Measurements from ENCODE around the gene THRB.

The THRB gene

DNA sequence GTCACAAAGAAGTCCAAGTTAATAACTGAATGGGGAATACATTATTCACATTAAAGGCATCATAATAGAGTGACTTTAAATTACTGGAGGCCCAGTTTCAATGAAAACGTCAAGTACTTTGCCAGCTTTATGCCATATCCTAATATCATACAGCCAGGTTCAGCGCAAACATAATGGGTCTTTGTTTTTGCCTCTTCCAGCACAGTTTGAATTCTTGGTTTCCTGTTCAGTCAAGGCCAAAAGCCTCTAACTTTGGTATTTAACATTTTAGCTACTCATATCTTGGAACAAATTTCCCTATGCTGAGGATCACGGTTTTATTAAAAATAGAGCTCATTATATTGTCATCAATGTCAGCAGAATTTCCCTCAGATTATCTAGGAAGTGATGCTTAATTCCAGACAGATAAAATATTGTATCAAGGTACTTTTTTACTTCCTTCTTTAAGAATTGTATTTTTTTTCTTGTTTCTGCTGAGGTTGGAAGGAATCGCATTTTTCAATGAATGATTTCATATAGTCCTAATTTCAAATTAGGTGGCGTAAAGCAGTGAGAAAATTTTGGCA lies 269.2 kb downstream of the THRB start:
- no peak for DNase-seq (ENCODE audit: low spot score)

DNA sequence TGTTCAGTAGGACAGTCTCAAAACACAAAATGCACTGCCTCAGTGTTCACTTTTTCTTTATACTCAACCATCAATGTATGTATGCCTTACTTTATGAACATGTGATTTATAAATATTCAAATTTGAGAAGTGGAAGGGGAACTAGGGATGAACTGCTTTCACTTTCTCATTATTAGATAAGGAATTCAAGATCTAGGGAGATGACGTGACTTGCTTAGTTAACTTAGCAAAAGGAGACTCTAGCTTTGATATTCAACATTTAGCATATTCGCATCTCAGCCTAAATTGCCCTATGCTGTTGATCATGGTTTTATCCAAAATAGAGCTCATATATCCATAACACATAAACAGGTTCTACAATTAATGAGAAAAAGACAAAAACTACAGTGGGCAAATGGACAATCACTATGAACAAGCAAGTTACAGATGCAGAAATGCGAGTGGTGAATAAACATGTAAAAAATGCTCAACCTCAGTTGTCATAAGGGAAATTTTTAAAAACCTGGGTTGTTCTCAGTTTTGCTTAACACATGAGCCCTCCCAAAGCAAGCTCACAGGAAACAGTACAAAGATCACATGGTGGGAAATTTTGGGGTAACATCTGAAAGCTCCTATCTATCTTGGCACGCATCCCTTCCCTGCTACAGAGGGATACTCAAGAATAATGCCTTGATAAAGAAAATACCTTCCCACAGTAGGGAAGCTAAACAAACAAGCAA lies 269.8 kb downstream of the THRB start:
- no peak for DNase-seq (ENCODE audit: low spot score)

DNA sequence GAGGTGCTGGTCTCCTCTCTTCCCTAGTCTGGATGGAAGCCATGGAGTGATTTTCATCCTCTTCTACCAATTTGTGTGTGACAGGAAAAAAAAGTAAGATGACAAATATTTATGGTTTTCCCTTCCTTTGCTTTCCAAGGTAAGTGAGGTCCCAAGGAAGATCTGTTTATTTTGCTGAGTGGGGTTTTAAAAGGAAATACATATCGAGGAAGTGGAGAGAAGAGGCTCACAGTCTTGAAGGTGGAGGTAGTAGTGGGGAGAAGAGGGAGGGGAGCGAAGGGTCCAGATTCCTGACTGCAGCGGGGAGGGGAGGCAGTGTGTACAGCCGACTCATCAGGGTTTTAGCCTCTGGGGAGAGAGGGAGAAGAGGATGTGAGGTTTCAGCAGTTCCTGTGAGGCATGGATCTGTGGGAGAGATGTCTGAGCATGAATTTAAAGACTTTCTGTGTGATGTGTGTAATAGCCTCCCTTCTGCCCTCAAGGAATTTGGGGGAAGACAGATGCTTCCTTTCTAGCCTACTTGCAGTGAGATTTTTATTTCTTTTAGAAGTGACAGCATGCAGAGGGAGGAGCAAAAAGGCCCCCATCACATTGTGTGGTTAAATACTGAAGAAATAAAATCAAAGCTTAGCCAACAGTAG lies 272.4 kb downstream of the THRB start:
- DNase-seq (ENCODE audit: low spot score), result no peak

DNA sequence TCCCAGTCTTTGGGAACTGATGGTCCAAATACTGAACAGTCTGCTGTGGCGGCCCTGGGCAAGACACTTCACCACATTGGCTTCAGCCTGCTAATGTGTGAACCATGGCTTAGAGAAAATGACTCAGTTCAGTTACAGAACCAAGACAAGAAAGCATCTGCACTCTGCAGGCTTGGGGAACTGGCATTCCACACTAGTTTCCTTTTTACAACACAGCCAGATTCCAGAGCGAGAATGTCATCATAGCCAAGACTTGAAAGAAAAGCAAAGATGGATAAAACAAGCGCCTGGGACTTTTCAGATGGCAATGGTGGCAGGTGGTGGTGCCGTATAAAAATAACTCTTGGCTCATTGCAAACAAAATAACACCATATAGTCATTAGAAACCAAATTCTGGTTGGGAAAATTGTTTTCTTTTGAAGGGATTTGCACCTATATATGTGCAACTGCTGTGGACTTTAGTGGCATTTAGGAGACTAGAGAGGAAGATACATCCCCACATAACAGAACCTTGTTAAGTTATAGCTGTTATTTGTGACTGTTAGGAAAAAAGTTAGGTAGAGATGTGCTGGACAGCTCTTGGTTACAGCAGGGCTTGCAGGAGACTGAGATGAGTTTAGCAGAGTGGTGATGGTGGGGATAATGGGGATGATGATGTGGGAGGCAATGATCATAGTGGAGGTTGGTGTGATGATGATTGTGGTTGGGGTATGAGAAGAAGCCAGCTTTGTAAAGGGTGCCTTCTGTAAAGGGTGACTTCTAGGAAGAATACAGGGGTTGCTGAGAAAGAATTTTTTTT lies 273.6 kb downstream of the THRB start:
- peak; percentile 33 for DNase-seq (ENCODE audit: low spot score)

DNA sequence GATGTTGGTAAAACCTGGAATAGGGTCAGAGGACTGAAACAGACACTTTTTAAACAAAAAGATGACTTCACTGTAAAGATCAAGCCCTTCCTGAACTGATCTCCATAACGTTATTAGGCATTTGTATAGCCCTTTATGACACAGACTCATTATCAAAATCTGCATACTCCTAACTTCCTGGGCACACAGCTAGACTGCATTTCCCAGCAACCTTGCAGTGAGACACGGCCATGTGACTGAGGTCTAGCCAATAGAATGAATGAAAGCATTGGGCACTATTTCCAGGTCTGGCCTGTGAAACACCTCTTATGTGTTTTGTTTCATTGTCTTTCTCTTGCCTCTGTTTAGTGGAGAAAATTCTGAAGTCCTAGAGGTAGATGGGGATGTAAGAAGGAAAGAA lies 279.1 kb downstream of the THRB start:
- DNase-seq (ENCODE audit: low spot score), result no peak

DNA sequence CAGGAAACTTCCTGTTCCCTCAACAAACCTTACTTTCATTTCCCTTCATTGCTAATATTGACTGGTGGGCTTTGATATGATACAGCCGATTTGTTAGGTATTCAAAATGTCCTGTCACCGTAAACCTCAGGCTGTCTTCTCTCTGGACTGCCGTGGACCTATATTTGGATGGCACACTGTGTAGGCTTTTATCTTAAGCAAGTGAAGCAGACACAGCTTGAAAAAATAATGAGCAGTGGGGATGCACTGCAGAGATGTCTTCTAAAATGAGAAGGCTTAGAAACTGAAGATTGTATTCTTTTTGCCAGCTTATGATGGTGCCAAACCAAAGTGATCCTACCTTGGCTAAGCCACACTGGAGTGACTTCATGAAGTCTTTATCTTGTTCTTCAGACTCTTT lies 283.3 kb downstream of the THRB start:
- no peak for DNase-seq (ENCODE audit: low spot score)

DNA sequence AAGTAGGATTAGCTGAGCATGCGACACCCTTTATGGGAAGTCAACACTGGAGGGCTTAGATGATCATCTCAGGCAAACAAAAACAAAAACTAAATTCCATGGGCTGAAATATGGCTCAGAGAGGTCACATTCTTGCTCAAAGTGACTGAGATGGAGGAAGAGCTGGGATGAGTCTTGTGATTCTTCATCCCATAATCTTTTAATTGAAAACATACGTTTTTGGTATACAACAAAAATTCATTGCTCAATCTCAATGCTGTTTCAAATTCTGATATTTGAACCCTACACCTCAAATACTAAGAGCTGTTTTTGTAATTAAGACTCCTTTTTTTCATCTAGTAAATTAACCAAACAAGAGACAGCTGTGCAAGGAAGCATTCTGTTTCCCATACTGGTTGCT lies 292.6 kb downstream of the THRB start:
- DNase-seq (ENCODE audit: low spot score), result no peak

DNA sequence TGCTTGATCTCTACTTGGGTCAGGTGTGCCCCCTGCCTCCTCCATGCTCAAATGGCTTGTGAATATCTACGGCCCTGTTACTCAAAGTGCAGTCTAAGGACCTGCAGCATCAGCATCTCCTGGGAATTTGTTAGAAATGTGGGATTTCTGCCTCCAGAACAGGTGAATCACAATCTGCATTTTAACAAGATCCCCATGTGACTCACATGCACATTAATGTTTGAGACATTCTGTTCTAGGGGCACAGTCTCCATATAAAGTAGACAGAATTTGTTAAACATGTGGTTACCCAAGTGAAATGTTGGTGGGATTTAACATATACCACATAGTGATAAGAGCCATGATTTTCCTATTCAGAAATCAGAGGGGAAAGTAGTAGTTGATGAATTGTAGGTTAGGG lies 293.3 kb downstream of the THRB start:
- DNase-seq (ENCODE audit: low spot score), result no peak

DNA sequence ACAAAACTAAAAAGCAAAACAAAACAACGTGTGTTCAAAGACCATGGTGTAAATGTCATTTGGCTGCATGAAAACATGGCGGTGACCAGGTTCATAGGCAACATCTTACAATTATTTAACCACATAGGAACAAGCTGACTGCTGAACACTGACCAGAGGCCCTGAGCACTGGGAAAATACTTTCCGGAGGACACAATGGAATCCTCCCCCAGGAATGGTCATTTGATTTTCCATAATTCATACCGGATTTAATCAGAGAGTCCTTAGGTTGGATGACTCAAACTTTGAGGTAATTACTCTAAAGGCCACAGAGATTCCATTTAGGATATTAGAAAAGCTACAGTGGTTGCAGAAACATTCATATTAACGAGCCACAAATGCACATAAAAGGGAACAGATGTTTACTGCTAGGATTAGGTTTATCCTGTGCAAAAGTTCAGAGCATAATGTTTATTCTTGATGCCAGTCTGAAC lies 294.8 kb downstream of the THRB start:
- DNase-seq (ENCODE audit: low spot score), result peak; percentile 47

DNA sequence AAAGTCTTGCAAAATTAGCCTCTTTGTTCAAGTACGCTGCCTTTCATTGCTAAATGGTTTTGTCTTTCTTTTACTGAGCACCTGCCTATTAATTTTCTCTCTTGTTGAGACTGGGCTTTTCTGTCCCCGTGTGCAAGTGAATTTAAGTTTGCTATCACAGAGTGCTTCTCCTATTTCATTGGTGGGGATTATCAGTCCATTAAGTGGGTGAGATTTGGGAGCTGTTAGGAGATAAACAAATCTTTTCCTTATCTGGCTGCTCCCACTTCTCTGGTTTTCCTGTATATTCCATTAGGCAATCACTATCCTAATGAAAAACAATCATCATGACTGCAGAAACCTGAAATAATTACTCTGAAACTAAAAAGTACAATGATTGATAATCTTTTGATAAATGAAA lies 295.4 kb downstream of the THRB start:
- DNase-seq (ENCODE audit: low spot score), result no peak

DNA sequence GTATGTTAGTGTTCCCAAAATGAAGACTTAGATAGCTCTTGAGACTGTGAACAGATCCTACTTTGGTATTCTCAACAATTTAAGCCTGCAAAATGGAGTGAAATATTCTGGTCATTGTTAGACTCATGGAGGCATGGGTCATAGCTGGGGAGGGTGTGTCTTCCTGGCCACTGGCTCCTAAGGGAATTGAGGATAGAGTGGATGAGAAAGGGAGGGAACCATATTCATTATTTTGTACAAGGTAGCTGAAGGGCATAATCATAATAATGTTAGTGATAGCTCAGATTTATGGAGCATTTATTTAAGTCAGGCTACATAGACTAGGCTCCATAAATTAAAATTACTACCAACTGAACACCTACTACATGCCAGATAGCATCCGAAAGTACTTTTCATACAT lies 295.9 kb downstream of the THRB start:
- DNase-seq (ENCODE audit: low spot score), result no peak

DNA sequence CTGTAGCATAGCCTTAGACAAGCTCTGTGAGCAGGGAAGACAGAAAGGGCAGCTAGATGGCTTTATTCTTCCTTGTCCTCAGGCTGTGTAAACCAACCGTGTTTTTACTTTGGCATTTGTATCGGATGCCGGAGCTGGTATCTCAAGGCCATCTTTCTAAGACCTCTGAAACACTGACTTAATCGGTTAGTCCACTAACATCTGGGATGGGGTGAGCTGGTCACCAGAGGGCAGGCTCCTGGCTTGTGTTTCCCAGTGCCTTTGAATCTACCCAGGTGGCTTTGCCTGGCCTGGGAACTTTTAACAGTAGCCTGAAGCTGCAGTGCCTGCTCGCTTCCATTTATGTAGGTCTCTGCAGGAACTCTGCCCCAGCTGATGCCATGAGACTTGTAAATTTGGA lies 296.8 kb downstream of the THRB start:
- DNase-seq (ENCODE audit: low spot score), result no peak

DNA sequence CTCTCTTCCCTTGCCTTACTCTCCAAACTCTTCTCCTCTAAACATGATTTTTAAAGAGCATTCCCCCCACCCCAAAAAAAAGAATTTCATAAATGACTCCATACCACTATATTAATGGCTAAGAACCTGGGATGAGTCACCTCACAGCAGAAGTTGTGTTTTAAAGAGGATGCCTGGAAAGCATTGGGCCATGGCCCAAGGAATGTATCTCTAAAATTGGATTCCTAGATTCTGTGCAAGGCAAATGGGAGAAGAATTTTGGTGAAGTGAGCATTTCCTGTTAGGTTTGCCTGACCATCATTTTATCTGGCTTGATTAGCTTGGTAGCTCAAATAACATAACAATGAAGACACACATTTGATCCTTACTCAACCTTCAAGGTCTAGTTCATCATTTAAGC lies 298.1 kb downstream of the THRB start:
- no peak for DNase-seq (ENCODE audit: low spot score)

DNA sequence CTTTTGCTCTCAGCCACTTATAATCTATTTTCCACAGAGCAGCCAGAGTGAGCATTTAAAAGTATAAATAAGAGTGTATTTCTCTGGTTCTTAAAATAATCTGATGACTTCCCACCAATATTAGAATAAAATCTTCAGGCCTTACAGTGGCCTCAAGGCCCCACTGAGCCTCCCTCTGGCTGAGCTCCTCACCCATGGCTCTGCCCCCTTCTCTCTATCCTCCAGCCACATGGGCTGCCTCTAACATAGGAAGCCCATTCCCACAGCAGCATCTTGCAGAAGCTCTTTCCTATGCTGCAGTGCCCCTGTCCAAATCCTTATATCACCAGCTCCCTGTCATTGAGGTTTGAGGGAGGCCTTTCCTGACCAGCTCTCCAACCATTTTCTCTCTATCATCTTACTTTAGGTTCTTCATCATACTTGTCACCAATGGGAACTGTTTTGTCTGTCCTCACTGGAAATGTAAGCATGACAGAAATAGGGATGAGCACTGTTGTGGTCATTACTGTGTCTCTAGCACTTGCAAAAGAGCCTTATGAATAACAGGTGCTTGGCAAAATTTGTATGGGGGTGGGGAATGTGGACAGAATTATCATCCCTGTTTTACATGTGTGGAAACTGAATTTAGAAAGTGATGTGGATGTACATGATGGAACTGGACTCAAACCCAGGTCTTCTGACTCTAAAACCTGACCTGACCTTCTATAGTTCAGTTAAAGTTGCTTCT lies 299.0 kb downstream of the THRB start:
- DNase-seq (ENCODE audit: low spot score), result no peak

DNA sequence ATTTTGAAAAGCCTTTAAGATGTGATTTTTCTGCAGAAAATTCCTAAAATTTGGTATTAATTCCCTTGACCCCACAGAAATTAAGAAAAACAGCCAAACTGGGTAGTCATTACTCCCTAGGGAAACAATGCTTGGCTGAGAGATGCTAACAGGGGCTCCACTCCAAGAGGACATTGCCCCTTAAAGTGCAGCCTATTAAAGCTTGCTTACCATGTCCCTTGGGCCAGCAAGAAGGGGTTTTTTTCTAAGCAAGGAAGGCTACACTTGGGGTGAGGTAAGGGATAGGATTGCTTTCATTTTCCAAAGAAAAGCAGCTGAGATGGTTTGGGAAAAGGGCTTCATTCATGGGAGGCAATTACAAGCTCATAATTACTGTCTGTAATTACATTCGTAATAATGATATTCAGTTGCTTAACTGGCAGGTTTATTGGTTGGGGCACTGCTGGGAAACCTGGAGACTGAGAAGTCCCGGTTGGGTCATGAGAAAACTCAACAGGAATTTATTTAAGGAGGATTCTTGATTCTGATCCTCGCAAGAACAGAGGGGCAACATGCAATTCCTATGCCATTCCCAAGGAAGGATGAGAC lies 302.1 kb downstream of the THRB start:
- DNase-seq (ENCODE audit: low spot score), result no peak

DNA sequence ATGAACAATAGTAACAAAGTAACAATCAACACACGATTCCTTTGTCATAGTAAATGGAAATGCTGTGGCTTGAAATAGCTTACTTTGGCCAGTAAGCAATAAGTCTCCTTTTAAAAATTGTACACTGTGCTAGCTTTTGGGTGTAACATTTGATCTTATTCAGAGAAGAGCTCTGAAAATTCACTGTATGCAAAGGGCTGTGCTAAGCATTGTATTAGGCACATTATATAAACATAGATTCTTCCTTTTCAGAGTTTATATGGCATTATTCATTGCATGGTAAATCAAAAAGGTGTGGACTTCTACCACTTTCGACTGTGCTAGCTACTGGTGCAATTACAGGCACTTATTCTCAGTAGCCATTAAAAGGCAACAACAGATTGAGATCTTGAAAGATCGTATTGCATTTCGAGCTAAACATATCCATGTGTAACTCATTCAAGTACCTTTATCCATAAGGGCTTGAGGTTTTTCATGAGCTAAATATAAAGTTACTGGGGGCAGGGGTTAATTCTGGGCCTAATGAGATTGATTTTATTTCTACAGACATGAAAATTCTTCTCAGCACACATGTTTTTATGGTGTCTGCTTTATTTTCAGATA lies 302.7 kb downstream of the THRB start:
- DNase-seq (ENCODE audit: low spot score), result no peak

DNA sequence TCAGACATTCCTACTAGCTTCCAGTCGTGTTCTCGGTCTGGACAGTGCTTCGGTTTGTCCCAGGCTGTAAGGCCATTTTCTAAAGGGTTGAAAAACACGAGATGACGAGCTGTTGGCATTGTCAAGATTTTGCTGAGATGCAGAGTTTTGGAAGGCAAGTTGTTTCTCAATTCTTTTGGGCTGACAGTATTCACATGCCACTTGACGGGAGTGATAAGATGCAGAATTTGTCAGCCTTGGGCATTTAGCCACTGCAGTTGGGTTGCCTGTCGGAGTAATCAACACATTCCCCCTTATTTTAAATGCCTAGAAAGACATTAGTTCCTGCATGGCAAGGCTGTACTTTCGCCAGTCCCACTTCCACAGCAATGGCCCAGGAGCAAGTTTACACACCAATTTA lies 304.4 kb downstream of the THRB start:
- no peak for DNase-seq (ENCODE audit: low spot score)

DNA sequence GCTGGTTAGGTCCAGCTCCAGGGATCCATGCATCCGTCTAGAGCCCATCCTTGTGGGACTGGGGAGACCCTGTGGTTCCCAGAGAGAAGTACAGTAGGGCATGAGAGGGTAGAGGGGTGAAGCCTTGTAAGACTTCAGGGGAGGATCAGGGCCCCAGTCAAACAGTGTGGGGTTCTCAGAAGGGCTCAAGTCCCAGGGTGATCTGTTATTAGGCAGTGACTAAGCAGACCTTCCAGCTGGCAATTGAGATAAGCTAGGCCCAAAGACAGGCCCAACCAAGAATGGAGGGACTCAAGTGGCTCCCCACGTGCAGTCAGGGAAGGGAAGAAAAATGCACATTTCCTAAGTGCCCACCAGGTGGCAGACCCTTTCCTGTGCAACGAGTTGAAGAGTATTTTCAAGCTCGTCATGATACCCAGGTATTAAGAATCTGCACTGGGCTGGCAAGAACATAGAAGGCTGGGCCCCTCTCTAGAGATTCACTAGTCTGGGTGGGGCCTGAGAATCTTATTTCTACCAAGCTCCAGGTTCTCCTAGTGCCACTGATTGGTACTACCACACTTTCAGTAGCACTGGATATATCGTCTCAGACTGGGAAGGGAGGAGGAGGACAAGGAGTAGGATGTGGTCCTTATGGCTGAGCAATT lies 308.8 kb downstream of the THRB start:
- DNase-seq (ENCODE audit: low spot score), result peak; percentile 58

DNA sequence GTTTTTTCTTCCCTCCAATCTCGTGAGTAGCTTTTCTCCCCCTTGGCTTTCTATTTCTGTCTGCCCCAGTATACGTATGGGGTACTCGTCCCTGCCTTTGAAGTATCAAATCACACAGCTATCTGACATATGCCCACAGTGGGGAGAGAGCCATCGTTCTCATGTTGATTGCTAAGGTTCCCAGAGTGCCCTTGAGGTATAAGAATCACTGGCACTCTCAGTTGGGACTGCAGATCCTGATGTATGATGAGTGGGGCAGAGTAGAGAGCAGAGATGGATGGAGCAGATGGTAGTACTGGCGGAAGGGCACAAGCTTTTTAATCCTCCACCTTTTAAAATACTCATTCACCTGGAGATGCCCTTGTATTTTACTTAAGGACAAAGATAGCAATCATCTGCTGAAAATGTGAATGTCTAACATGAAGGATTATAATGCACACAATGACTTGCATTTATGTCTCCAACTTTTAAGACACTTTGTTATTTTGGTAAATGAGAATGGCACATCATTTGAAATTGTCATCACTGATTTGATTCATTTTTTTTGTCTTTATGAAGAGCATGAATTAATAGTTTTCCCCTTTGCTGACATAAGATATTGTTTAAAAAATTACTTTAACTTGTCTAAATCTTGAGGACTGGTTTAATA lies 310.0 kb downstream of the THRB start:
- DNase-seq (ENCODE audit: low spot score), result no peak

DNA sequence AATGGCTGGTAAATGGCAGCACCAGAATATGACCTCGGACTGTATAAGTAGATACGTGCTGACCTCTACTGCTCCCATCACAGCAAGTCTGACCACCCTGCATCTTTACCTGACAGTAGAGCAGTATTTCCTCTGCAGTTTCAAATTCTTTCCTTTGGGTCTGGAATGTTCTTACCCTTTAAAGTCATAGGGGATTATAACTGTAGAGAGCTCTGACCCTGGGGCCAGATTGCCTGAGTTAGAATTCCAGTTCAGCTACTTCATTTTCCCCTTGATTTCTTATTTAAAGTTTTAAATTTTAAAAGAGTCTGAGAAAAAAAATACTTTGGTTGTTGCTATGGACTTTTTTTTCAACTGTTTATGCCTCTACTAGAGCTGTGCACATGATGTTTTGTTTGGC lies 311.9 kb downstream of the THRB start:
- no peak for DNase-seq (ENCODE audit: low spot score)

All from LoVo (cell line).